NB4 (cell line): ENCODE data around the gene VAV2.

Source experiments
- DNase-seq: peaks from one replicate; pipeline ENCODE4 v3.0.0; 2010; ENCODE audit warnings: low read depth
- H3K4me3 ChIP-seq: one replicate; pipeline ENCODE4 v1.5.1; 2011; ENCODE audit warnings: mild to moderate bottlenecking, low read depth, low read length, moderate library complexity
- MYC ChIP-seq: IDR thresholded peaks from 2 replicates; pipeline ENCODE4 v1.6.1; 2011; ENCODE audit warnings: low read depth, low read length
- POLR2A ChIP-seq: IDR thresholded peaks from 2 replicates; pipeline ENCODE4 v1.6.1; 2011; ENCODE audit warnings: mild to moderate bottlenecking; ENCODE audit not compliant: insufficient read length; ENCODE audit errors: extremely low read depth
- TF ChIP-seq, protein P1 (sequence below): IDR thresholded peaks from 2 replicates; pipeline ENCODE4 v1.6.1; 2011; ENCODE audit warnings: low read depth, low read length
- TF ChIP-seq, protein P2 (sequence below): IDR thresholded peaks from one replicate; pipeline ENCODE4 v1.5.1; 2012; ENCODE audit warnings: low read depth, low read length

The VAV2 gene

DNA sequence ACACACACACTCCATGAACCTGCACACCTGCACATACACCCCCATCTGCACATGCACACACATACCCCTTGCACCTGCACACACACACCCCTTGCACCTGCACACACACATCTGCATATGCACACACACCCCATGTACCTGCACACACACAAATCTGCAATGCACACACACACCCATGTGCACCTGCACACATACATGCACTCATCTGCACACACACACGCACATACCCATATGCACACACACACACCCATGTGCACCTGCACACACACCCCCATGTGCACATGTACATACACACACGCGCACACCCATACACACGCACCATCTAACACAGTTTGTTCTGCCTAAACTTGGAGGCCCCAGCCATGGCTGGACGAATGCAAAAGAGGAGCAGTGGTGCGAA lies 138.1 kb downstream of the VAV2 start:
- TF ChIP-seq POLR2A (no peak), MYC (no peak)
- TF ChIP-seq, protein P1, sequence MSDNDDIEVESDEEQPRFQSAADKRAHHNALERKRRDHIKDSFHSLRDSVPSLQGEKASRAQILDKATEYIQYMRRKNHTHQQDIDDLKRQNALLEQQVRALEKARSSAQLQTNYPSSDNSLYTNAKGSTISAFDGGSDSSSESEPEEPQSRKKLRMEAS, result no peak
- TF ChIP-seq, protein P2, sequence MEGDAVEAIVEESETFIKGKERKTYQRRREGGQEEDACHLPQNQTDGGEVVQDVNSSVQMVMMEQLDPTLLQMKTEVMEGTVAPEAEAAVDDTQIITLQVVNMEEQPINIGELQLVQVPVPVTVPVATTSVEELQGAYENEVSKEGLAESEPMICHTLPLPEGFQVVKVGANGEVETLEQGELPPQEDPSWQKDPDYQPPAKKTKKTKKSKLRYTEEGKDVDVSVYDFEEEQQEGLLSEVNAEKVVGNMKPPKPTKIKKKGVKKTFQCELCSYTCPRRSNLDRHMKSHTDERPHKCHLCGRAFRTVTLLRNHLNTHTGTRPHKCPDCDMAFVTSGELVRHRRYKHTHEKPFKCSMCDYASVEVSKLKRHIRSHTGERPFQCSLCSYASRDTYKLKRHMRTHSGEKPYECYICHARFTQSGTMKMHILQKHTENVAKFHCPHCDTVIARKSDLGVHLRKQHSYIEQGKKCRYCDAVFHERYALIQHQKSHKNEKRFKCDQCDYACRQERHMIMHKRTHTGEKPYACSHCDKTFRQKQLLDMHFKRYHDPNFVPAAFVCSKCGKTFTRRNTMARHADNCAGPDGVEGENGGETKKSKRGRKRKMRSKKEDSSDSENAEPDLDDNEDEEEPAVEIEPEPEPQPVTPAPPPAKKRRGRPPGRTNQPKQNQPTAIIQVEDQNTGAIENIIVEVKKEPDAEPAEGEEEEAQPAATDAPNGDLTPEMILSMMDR, result no peak
- no peak for DNase-seq
- no peak overlapping the region for H3K4me3 ChIP-seq

DNA sequence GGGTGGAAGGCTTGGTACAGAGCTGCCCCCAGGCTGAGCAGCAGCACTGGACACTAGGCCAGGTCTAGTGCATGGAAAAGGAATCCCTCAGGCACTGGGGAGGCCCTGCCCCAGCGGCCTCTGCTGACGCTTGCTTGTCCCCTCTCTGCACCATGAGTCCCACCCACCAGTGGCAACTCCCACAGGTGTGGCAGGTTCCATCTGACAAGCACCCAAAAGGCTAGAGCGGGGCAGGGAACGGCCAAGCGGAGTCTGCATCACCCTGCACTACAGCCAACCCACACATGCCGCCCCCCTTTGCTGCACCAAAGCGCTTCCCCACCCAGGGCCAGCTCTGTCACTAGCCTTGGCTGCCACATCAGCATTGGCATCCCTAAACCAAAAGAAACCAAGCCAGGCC lies 138.8 kb downstream of the VAV2 start:
- no peak for TF ChIP-seq MYC
- TF ChIP-seq, protein P1, result no peak
- TF ChIP-seq, protein P2, result no peak
- TF ChIP-seq POLR2A, result no peak
- no peak for DNase-seq
- H3K4me3 ChIP-seq, result no peak overlapping the region

DNA sequence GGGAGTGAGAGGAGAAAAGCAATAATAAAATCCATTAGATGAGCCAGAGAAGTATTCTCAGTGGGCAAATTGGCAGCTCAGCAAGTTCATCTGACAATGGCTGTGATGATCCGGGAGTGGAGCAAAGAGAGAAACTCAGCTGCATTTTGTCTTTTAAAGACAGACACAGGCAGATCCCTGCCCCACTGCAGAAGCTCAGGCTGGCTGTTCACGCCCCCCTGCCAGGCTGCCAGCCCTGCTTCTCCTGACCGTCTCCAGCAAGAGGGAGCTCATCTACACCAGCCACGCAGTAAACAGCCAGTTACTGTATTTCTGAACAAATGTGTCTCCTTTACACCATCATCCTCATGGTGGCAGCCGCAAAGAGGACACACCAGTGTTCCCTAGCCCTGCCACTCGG lies 139.7 kb downstream of the VAV2 start:
- no peak overlapping the region for H3K4me3 ChIP-seq
- TF ChIP-seq, protein P1, result no peak
- DNase-seq, result no peak

DNA sequence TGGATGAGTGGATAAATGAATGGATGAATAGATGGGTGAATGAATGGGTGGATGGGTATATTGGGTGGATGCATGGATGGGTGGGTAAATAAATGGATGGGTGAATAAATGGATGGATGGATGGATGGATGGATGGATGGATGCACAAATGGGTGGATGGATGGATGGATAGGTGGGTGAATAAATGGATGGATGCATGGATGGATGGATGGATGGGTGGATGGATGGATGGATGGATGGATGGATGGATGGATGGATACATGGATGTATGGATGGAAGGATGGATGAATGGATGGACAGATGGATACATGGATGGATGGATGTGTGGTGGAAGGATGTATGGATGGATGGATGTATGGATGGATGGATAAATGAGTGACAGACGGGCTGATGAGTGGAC lies 140.4 kb downstream of the VAV2 start:
- no peak overlapping the region for H3K4me3 ChIP-seq
- TF ChIP-seq, protein P2, result no peak
- TF ChIP-seq, protein P1, result no peak
- TF ChIP-seq MYC, result no peak
- TF ChIP-seq POLR2A, result no peak
- no peak for DNase-seq

DNA sequence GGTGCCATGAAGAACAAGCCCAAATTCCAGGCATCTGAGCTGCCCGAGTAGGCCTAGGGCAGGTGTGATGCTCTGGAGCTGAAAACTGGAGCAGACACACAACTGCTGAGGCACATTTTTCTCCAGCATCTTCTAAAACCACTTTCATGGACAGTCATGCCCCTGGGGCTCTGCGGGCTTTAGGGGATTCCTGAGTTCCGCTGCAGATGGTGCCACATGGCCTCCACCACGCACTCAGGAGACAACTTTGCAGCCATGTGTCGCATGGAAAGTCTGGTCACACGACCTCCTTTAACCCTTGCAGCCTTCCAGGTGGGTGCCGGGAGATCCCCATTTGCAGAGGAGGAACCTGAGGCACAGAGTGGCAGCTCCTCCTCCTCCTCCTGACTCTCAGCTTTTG lies 141.2 kb downstream of the VAV2 start:
- no peak for DNase-seq
- TF ChIP-seq, protein P2, result no peak
- no peak for TF ChIP-seq MYC
- TF ChIP-seq, protein P1, result no peak
- no peak for TF ChIP-seq POLR2A
- no peak overlapping the region for H3K4me3 ChIP-seq

DNA sequence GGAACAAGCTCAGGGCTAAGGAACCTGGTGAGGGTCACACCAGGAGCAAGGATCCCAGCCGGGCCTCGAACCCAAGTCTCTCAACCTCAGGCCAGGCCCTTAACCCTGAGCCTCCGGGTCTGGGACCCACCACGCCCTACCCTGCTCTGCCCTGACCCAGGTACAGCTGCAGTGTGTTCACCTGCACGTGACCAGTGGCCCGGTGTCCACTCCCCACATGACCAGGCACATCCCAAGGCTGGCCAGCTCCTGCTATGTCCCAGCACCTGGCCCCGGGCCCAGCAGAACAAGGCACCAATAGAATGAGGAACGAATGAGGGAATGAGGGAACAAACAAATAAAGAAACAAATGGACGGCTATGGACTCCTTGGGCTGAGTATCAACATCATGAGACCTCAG lies 142.0 kb downstream of the VAV2 start:
- TF ChIP-seq, protein P2, result no peak
- TF ChIP-seq POLR2A, result no peak
- TF ChIP-seq, protein P1, result no peak
- no peak for TF ChIP-seq MYC

More for the DNA sequence above, 142.0 kb downstream of the VAV2 start:
- H3K4me3 ChIP-seq, result no peak overlapping the region
- DNase-seq, result no peak
